ENCODE measurements around the gene H3-3A. TPM values are rescaled to one million over a fixed set of nuclear protein-coding genes. Genes with fewer than 3 reads are reported as not detected.

The H3-3A gene
- total and polyA plus RNA-seq, 10 of the 15 experiments (the other 5 are each of a cell fraction or from before 2014, with no cell fraction given), result 215 to 486 (median 393) TPM

DNA sequence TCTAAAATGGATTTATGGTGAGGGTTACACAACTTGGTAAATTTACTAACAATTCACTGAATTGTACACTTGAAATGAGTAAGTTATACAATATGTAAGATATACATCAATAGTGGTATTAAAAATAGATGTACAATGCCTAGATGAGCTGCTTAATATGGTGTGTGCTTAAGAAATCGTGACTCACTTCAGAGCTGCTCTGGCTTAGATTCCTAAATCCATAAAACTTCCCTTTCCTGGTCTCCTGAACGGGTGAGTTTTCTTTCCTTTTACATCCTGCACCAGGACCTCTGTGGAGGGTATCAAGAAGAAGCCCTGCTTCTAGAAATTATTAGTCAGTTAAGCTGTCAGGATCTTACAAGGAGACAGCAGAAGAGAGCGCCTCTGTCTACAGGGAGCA, 30.4 kb downstream of the H3-3A start:
- no peak overlapping the region for H3K9ac ChIP-seq (ENCODE audit: control insufficient read depth, insufficient read depth, low read length)
- no peak overlapping the region for H3K27ac ChIP-seq (ENCODE audit: control insufficient read depth, insufficient read depth)
- SMC1A ChIA-PET (ENCODE audit: uncharacterized antibody, unreplicated experiment), result interaction anchor here (1.0 to 1.7 kb wide), 4 partner anchors 9 to 28 kb away, joined by 3 to 5 read pairs (median 4); no protein-coding TSS in a partner anchor
- DNase-seq (ENCODE audit: low read depth, low spot score) (no peak), FAIRE-seq (no peak), ATAC-seq (no peak)
- no peak overlapping the region for H3K4me2 ChIP-seq (ENCODE audit: control insufficient read depth, insufficient read depth)
- no TSS peak for BruUV-seq (replicated peaks)
- H3K4me1 ChIP-seq (ENCODE audit: control insufficient read depth, insufficient read depth, low read length), result no peaks in the 10 kb centered on the region
- in situ Hi-C loops (cut with MboI) (no loop called here), intact Hi-C loops (cut with micrococcal nuclease; ENCODE audit: unreplicated experiment) (no loop called here)
- no peak overlapping the region for H2AFZ ChIP-seq (ENCODE audit: control insufficient read depth, low read depth, low read length)
- H4K20me1 ChIP-seq (ENCODE audit: control insufficient read depth, insufficient read depth), result no peaks in the 10 kb centered on the region
- WGBS (ENCODE audit: insufficient coverage, insufficient replicate concordance, low lambda C conversion rate, missing lambda C conversion rate), result 63% methylated on average over 3 of the region's 3 CpGs
- no peaks in the 10 kb centered on the region for H3K79me2 ChIP-seq (ENCODE audit: control insufficient read depth, insufficient read depth, low read length)
- CTCF ChIA-PET, result interaction anchor here (0.6 to 2.1 kb wide), 7 partner anchors 10 to 639 kb away, joined by 3 to 14 read pairs (median 3); no protein-coding TSS in a partner anchor
- H3K36me3 ChIP-seq (ENCODE audit: control insufficient read depth in 2 of 2, insufficient read depth in 2 of 2, low read length in 1 of 2), result no peaks in the 10 kb centered on the region
- no peak for TF ChIP-seq SMAD5 (IDR thresholded peaks at IDR 0.05; ENCODE audit: low read depth)
- TF ChIP-seq TCF7 (IDR thresholded peaks at IDR 0.05; ENCODE audit: borderline replicate concordance), result no peak
- TF ChIP-seq GATAD2B (conservative IDR thresholded peaks at IDR 0.05; ENCODE audit: low read depth), result no peak
- TF ChIP-seq MEF2A (IDR thresholded peaks at IDR 0.05; ENCODE audit: insufficient read depth, low read depth, low read length), result no peak
- TF ChIP-seq MTA3 (IDR thresholded peaks at IDR 0.05; ENCODE audit: borderline replicate concordance, low read length), result no peak
- POLR2A ChIA-PET, result interaction anchor here (1.1 kb wide), 1 partner anchor 26 kb away, joined by 3 read pairs; no protein-coding TSS in a partner anchor
- no peak overlapping the region for H3K4me3 ChIP-seq
- no peaks in the 10 kb centered on the region for H3K9me3 ChIP-seq (replicated peaks; ENCODE audit: control insufficient read depth, insufficient read depth, low read length)
- RAD21 ChIA-PET (ENCODE audit: unreplicated experiment), result interaction anchor here (0.6 kb wide), 1 partner anchor 16 kb away, joined by 6 read pairs; no protein-coding TSS in a partner anchor
- H3K27me3 ChIP-seq (replicated peaks in 1 of 2; ENCODE audit: control insufficient read depth in 2 of 2, insufficient read depth in 2 of 2, low read length in 1 of 2), result no peaks in the 10 kb centered on the region

DNA sequence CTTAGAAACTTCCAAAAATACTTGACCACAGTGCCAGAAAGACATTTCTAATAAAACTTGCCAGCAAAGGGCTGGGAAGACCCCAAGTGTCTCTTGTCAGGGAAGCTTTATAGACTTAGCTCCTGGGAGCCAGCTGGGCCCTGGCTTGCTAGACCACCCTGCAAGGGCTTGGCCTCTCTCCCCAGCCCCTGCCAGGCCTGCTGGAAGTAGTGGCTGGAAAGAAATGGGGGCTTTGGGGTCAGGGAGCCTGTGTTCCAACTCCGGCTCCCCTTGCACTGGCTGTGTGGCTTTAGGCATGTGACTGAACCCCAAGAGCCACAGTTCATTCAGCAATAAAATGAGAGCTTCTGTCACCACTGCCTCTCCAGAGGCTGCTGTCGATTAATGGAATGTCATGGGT, 31.1 kb downstream of the H3-3A start:
- no peaks in the 10 kb centered on the region for H3K4me1 ChIP-seq (ENCODE audit: control insufficient read depth, insufficient read depth, low read length)
- H3K27me3 ChIP-seq (replicated peaks in 1 of 2; ENCODE audit: control insufficient read depth in 2 of 2, insufficient read depth in 2 of 2, low read length in 1 of 2), result no peaks in the 10 kb centered on the region
- no peaks in the 10 kb centered on the region for H3K36me3 ChIP-seq (ENCODE audit: control insufficient read depth in 2 of 2, insufficient read depth in 2 of 2, low read length in 1 of 2)
- H4K20me1 ChIP-seq (ENCODE audit: control insufficient read depth, insufficient read depth), result no peaks in the 10 kb centered on the region
- H3K27ac ChIP-seq (ENCODE audit: control insufficient read depth, insufficient read depth), result no peak overlapping the region
- H3K9ac ChIP-seq (ENCODE audit: control insufficient read depth, insufficient read depth, low read length), result no peak overlapping the region
- POLR2A ChIA-PET, result interaction anchor here (0.6 to 1.1 kb wide), 2 partner anchors 27 to 208 kb away, joined by 3 to 7 read pairs; no protein-coding TSS in a partner anchor
- SMC1A ChIA-PET (ENCODE audit: uncharacterized antibody, unreplicated experiment), result interaction anchor here (1.1 to 1.7 kb wide), 4 partner anchors 11 to 29 kb away, joined by 3 to 5 read pairs (median 4); no protein-coding TSS in a partner anchor
- no peak overlapping the region for H3K4me3 ChIP-seq
- no peaks in the 10 kb centered on the region for H3K79me2 ChIP-seq (ENCODE audit: control insufficient read depth, insufficient read depth, low read length)
- H2AFZ ChIP-seq (ENCODE audit: control insufficient read depth, low read depth, low read length), result no peak overlapping the region
- FAIRE-seq (no peak), DNase-seq (ENCODE audit: low read depth, low spot score) (no peak), ATAC-seq (no peak)
- no peaks in the 10 kb centered on the region for H3K9me3 ChIP-seq (replicated peaks; ENCODE audit: control insufficient read depth, insufficient read depth, low read length)
- WGBS (ENCODE audit: insufficient coverage, insufficient replicate concordance, low lambda C conversion rate, missing lambda C conversion rate), result 50% methylated on average over 2 of the region's 2 CpGs
- intact Hi-C loops (cut with micrococcal nuclease; ENCODE audit: unreplicated experiment) (no loop called here), in situ Hi-C loops (cut with MboI) (no loop called here)
- RAD21 ChIA-PET (ENCODE audit: unreplicated experiment), result no interaction called here
- H3K4me2 ChIP-seq (ENCODE audit: control insufficient read depth, insufficient read depth), result no peak overlapping the region
- BruUV-seq (replicated peaks), result no TSS peak
- CTCF ChIA-PET, result interaction anchor here (0.6 to 2.1 kb wide), 6 partner anchors 10 to 639 kb away, joined by 3 to 14 read pairs (median 3); no protein-coding TSS in a partner anchor
- TF ChIP-seq, protein P1, sequence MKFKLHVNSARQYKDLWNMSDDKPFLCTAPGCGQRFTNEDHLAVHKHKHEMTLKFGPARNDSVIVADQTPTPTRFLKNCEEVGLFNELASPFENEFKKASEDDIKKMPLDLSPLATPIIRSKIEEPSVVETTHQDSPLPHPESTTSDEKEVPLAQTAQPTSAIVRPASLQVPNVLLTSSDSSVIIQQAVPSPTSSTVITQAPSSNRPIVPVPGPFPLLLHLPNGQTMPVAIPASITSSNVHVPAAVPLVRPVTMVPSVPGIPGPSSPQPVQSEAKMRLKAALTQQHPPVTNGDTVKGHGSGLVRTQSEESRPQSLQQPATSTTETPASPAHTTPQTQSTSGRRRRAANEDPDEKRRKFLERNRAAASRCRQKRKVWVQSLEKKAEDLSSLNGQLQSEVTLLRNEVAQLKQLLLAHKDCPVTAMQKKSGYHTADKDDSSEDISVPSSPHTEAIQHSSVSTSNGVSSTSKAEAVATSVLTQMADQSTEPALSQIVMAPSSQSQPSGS (IDR thresholded peaks at IDR 0.05; ENCODE audit: low read length), result no peak
- TF ChIP-seq CTCF (IDR thresholded peaks at IDR 0.05 in 2 of 3, conservative IDR thresholded peaks at IDR 0.05 in 1 of 3; ENCODE audit: control insufficient read depth in 2 of 3, extremely low read depth in 1 of 3, insufficient read depth in 1 of 3, low read depth in 3 of 3, low read length in 3 of 3) (no peak), CHD4 (IDR thresholded peaks at IDR 0.05) (no peak), MEF2A (IDR thresholded peaks at IDR 0.05; ENCODE audit: insufficient read depth, low read depth, low read length) (no peak), ZBTB11 (CRISPR knock-in tag; IDR thresholded peaks at IDR 0.05) (no peak), POLR2AphosphoS5 (IDR thresholded peaks at IDR 0.05; ENCODE audit: low read length) (no peak)

Measured in GM12878 (cell line).